Astrocyte of the cerebellum (primary cell): ENCODE data around the gene GRK6.

Experiments used
- DNase-seq: peaks from one replicate; pipeline ENCODE4 v3.0.0-alpha.2; 2011; ENCODE audit warnings: low read depth
- H3K4me3 ChIP-seq: 2 replicates; pipeline ENCODE4 v1.5.1; 2011; ENCODE audit warnings: mild to moderate bottlenecking, low read depth, low read length, moderate library complexity
- CTCF ChIP-seq: IDR thresholded peaks from 2 replicates; pipeline ENCODE4 v1.5.1; 2012; ENCODE audit warnings: low read length, low read depth, moderate library complexity, mild to moderate bottlenecking; ENCODE audit errors: missing control alignments
- in situ Hi-C: cut with HindIII; loops from 2 replicates; pipeline ENCODE4 v1.10.0; 2017; ENCODE audit warnings: low sequenced_read_pairs

Gene GRK6

DNA sequence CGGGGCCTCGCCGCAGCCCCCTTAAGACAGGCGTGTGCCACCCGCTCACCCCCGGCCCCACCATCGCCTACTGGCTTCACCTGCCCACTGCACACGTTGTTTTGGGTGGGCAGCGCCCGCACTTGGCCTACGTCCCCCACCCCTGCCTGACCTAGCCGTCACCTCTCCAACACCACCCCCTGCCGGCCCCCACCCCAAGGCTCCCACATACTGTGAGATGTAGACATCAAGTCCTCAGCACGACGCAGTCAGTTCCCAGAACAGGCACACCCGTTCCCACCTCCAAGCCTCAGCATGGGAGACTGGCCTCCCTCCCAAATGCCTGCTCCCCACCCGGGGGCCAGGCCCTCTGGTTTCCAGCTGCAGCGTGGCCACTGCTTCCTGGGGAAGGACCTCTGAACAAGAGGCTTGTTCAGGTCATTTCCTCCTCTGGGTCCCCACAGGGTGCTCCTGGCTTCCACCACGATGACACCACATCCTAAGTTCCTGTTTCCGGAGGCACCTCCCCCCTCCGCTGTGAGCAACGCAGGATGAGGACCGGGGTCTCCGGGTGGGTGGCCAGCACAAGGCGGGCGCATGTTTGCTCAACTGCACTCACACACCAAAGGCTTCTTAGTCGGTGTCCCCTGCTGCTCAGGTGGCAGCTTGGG lies 35.7 kb downstream of the GRK6 start:
- TF ChIP-seq CTCF, result no peak
- H3K4me3 ChIP-seq, result no peak overlapping the region
- DNase-seq, result no peak
- in situ Hi-C loops, result no loop called here

DNA sequence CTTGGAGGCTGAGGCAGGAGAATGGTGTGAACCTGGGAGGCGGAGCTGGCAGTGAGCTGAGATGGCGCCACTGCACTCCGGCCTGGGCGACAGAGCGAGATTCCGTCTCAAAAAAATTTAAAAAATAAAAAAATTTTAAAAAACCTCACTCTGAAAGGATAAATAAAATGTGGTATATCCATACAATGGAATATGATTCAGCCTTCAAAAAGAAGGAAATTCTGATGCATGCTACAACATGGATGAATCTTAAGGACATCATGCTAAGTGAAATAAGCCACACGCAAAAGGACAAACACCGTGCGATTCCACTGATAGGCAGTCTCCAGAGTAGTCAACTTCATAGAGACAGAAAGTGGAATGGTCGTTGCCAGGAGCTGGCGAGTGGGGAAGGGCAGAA lies 38.6 kb downstream of the GRK6 start:
- DNase-seq, result no peak
- in situ Hi-C loops, result no loop called here
- no peak for TF ChIP-seq CTCF
- no peak overlapping the region for H3K4me3 ChIP-seq

DNA sequence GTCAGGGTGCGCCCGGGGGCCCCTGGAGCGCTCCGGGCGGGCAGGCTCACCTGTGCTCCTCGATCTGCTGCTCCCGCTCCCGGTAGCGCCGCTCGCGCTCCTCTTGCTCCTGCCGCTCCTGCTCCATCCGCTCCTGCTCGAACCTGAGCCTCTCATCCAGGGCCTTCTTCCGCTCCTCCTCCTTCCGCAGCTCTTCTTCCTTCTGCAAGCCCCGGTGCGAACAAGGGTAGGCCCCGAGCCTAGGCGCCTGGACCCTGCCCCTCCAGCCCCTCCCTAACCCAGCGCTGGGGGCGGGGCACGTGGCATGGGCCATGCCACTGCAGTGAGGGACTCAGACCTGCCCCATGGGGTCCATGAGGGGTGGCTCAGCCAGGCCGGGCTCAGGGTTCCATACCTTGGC lies 40.4 kb downstream of the GRK6 start:
- TF ChIP-seq CTCF, result no peak
- DNase-seq, result no peak
- in situ Hi-C loops, result no loop called here
- no peak overlapping the region for H3K4me3 ChIP-seq

DNA sequence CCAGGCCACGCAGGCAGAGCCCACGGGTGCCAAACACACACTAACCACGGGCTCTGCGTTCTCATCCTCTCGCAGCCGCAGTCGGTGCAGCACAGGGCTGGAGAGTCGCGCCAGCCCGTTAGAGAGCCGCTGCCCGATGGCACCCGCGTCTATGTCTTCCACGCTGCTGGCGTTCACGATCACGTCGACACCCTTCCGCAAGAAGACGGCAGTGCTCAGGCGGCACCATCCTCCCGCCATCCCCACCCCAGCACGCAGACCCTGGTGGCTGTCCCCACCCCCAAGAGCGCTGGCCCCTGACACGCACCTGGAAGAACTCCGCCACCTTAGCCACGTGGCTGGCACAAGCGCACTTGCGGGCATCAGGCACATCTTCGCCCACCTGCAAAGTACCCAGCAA lies 41.0 kb downstream of the GRK6 start:
- no peak for TF ChIP-seq CTCF
- no peak overlapping the region for H3K4me3 ChIP-seq
- DNase-seq, result no peak
- in situ Hi-C loops, result no loop called here

GRCh38 chr5:177468329-177468684 lies 41.8 kb downstream of the GRK6 start:
- no peak overlapping the region for H3K4me3 ChIP-seq
- in situ Hi-C loops, result no loop called here
- DNase-seq, result no peak
- no peak for TF ChIP-seq CTCF

GRCh38 chr5:177468685-177469628 lies 42.5 kb downstream of the GRK6 start:
- in situ Hi-C loops, result no loop called here
- TF ChIP-seq CTCF, result no peak
- H3K4me3 ChIP-seq, result no peak overlapping the region
- DNase-seq, result no peak
